ENCODE results near the gene TMA7B.
"Not testable (repeated sequence)": the region's sequence is repeated elsewhere in the genome, so short reads cannot be mapped to it uniquely, and the experiment has no call there.

TMA7B gene

GRCh38 chr22:39985383-39986035 is 25.3 kb downstream of the TMA7B start:
- DNase-seq: no peak

GRCh38 chr22:39988386-39989114 is 28.4 kb downstream of the TMA7B start:
- no peak for DNase-seq

GRCh38 chr22:39989633-39990032 is 29.4 kb downstream of the TMA7B start:
- DNase-seq: no peak

- DNase-seq: no peak
Measured at GRCh38 chr22:39990686-39991085, 30.5 kb downstream of the TMA7B start.

- DNase-seq: no peak
Measured at GRCh38 chr22:39991159-39991860, 31.1 kb downstream of the TMA7B start.

- no peak for DNase-seq
Measured at GRCh38 chr22:39992088-39992826, 32.1 kb downstream of the TMA7B start.

- DNase-seq: not testable (repeated sequence)
Measured at GRCh38 chr22:39992894-39993293, 32.7 kb downstream of the TMA7B start.

- peak; percentile 29 for DNase-seq
Measured at GRCh38 chr22:39994041-39994565, 33.9 kb downstream of the TMA7B start.

GRCh38 chr22:39994566-39995392 is 34.6 kb downstream of the TMA7B start, which contains the start of gene FAM83F:
TSS of gene FAM83F (plus strand) at chr22:39994954. CDS start at chr22:39995043, 89 bp downstream.
- peak; percentile 23 for DNase-seq

- no peak for DNase-seq
Measured at GRCh38 chr22:39995393-39996252, 35.4 kb downstream of the TMA7B start.

- no peak for DNase-seq
Measured at GRCh38 chr22:39996732-39997131, 36.5 kb downstream of the TMA7B start.

GRCh38 chr22:39997421-39997820 is 37.2 kb downstream of the TMA7B start:
- no peak for DNase-seq

- DNase-seq: no peak
Measured at GRCh38 chr22:39997939-39998726, 37.9 kb downstream of the TMA7B start.

GRCh38 chr22:39999144-39999757 is 39.1 kb downstream of the TMA7B start:
- DNase-seq: no peak

GRCh38 chr22:40000171-40000570 is 40.0 kb downstream of the TMA7B start:
- no peak for DNase-seq

GRCh38 chr22:40001106-40001505 is 40.9 kb downstream of the TMA7B start:
- no peak for DNase-seq

- DNase-seq: no peak
Measured at GRCh38 chr22:40001800-40002577, 41.8 kb downstream of the TMA7B start.

GRCh38 chr22:40002935-40003715 is 42.9 kb downstream of the TMA7B start:
- DNase-seq: no peak

All from CD4-positive, alpha-beta T cell treated with Interleukin-12 subunit alpha and Interleukin-12 subunit beta, for 1 hour (primary cell).